Lung (tissue), 12 donors: ENCODE measurements around the gene VSIG2. TPM values are rescaled to one million over a fixed set of nuclear protein-coding genes. Genes with fewer than 3 reads are reported as not detected.

Experiments used
- ATAC-seq: fragments of 200-7000 bp; cut with Tn5 transposase; one replicate; pipeline ENCODE4 v1.9.1; 2020; ENCODE audit warnings: moderate number of reproducible peaks; ENCODE audit not compliant: insufficient read depth, low FRiP score
- DNase-seq, 3 donors: peaks; one replicate each; pipeline ENCODE4 v3.0.0-alpha.2; 2013 to 2017
- H3K27ac ChIP-seq, 2 donors: one replicate each; pipeline ENCODE4 v1.5.1; 2013; ENCODE audit warnings: mild to moderate bottlenecking in 2 of 2, moderate library complexity in 2 of 2, control low read depth in 1 of 2, inconsistent platforms in 1 of 2, low read depth in 1 of 2, low read length in 1 of 2
- H3K27me3 ChIP-seq, 3 donors: one replicate each; pipeline ENCODE4 v1.5.1; 2013; ENCODE audit warnings: low read length in 2 of 3; ENCODE audit not compliant: control insufficient read depth in 3 of 3, insufficient read depth in 3 of 3
- H3K36me3 ChIP-seq, 4 donors: one replicate each; pipeline ENCODE4 v1.5.1; 2013; ENCODE audit warnings: low read length in 4 of 4, mild to moderate bottlenecking in 1 of 4, moderate library complexity in 1 of 4; ENCODE audit not compliant: control insufficient read depth in 4 of 4, insufficient read depth in 4 of 4
- H3K4me1 ChIP-seq, 5 donors: one replicate each; pipeline ENCODE4 v1.5.1; 2013; ENCODE audit warnings: low read length in 5 of 5, mild to moderate bottlenecking in 2 of 5, moderate library complexity in 1 of 5; ENCODE audit not compliant: control insufficient read depth in 5 of 5, insufficient read depth in 5 of 5
- H3K4me3 ChIP-seq: one replicate; pipeline ENCODE4 v1.5.1; 2013; ENCODE audit warnings: mild to moderate bottlenecking, control low read depth, moderate library complexity
- H3K9ac ChIP-seq, 2 donors: one replicate each; pipeline ENCODE4 v1.5.1; 2013; ENCODE audit warnings: low read length in 2 of 2, control low read depth in 1 of 2; ENCODE audit not compliant: insufficient read depth in 1 of 2
- H3K9me3 ChIP-seq, 4 donors: one replicate each; pipeline ENCODE4 v1.5.1; 2013; ENCODE audit warnings: low read length in 3 of 4, mild to moderate bottlenecking in 1 of 4, moderate library complexity in 1 of 4; ENCODE audit not compliant: control insufficient read depth in 4 of 4, insufficient read depth in 3 of 4
- WGBS, 2 donors: extraction: QIAGEN DNeasy Blood & Tissue Kit; methylation state at CpG; one replicate each; pipeline ENCODE4 v1.1.7; 2013; 5-methylcytosine and 5-hydroxymethylcytosine counted together
- polyA plus RNA-seq, 2 donors: library from polyadenylated mRNA; stranded (reverse); fragments of 200-250 nt; gene quantifications; one replicate each; pipeline ENCODE4 v1.2.1, GENCODE V29; 2013
- total RNA-seq, 2 donors: library from RNA; depleted of rRNA in 1 of 2; stranded (reverse); fragments of >200 nt in 1 of 2; gene quantifications; one replicate each; pipeline ENCODE4 v1.2.1, GENCODE V29; 2014 to 2021
- TF ChIP-seq, protein P1 (sequence below): IDR thresholded peaks from 2 replicates; pipeline ENCODE4 v1.5.1; 2012; ENCODE audit warnings: mild to moderate bottlenecking; ENCODE audit errors: control extremely low read depth, extremely low read depth
- donor health status: control.
- donor health status: control.
- donor health status: Bipolar disorder and iron deficiency.
- donor health status: healthy.
- donor health status: DM: yes; HTN: yes; CAD: no.

The VSIG2 gene
- total and polyA plus RNA-seq, 4 donors = 20.2 to 39.8 (median 25.6) TPM

DNA sequence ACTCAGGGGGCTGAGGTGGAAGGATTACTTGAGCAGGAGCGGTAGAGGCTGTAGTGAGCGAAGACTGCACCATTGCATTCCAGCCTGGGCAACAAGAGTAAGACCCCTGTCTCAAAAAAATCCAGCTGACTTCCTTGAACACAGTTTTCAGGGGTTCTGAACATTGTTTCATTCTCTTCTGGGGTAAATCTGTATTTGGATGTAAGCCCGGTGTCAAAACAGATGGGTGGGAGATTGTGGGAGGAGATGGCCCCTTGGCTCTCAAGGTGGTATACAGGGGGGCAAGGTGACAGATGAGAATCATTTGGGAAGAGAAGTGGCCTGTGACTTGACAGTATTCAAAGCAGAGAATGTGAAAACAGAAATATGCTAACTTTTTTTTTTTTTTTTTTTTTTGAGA, 5.3 kb upstream of the VSIG2 start:
- H3K27me3 ChIP-seq = peaks cover 0 to 63% (median 61%) of the 10 kb centered on the region in 3 donors
- DNase-seq = no peak
- H3K27ac ChIP-seq = no peak overlapping the region
- H3K9me3 ChIP-seq = peaks cover 0 to 2% (median 0%) of the 10 kb centered on the region in 4 donors
- no peak for ATAC-seq
- 81 to 82% methylated on average over 3 of the region's 3 CpGs for WGBS, 2 donors
- H3K4me3 ChIP-seq = no peak overlapping the region
- peaks cover 0 to 11% (median 0%) of the 10 kb centered on the region in 4 donors for H3K36me3 ChIP-seq
- H3K4me1 ChIP-seq = peaks cover 0 to 43% (median 25%) of the 10 kb centered on the region in 5 donors
- no peak overlapping the region for H3K9ac ChIP-seq
- TF ChIP-seq, protein P1, sequence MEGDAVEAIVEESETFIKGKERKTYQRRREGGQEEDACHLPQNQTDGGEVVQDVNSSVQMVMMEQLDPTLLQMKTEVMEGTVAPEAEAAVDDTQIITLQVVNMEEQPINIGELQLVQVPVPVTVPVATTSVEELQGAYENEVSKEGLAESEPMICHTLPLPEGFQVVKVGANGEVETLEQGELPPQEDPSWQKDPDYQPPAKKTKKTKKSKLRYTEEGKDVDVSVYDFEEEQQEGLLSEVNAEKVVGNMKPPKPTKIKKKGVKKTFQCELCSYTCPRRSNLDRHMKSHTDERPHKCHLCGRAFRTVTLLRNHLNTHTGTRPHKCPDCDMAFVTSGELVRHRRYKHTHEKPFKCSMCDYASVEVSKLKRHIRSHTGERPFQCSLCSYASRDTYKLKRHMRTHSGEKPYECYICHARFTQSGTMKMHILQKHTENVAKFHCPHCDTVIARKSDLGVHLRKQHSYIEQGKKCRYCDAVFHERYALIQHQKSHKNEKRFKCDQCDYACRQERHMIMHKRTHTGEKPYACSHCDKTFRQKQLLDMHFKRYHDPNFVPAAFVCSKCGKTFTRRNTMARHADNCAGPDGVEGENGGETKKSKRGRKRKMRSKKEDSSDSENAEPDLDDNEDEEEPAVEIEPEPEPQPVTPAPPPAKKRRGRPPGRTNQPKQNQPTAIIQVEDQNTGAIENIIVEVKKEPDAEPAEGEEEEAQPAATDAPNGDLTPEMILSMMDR = no peak

DNA sequence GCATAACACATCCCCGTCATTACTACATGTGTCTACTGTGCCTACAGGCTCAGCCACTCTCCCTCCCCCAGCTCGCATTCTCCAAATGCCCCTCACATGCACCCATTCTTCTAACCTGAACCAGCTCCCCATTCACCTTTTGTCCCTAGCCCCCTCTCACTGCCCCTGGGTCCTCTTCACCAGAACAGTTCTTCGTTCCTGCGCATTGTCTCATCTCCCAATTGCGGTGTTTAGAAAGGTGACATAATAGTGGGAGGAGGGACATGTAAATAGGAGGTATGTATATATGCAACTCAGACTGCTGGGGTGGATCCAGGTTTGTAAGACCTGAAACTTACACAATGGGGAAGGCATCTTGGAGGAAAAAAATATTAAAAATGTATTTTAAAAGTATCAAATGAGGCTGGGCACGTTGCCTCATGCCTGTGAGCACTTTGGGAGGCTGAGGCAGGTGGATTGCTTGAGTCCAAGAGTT, 4.7 kb upstream of the VSIG2 start:
- no peak overlapping the region for H3K9ac ChIP-seq
- TF ChIP-seq, protein P1 = no peak
- H3K4me3 ChIP-seq = no peak overlapping the region
- 77 to 78% methylated on average over 6 of the region's 6 CpGs for WGBS, 2 donors
- DNase-seq = no peak
- peaks cover 0 to 11% (median 0%) of the 10 kb centered on the region in 4 donors for H3K36me3 ChIP-seq
- H3K27ac ChIP-seq = no peak overlapping the region
- peaks cover 0 to 2% (median 0%) of the 10 kb centered on the region in 4 donors for H3K9me3 ChIP-seq
- no peak for ATAC-seq
- H3K4me1 ChIP-seq = peaks cover 0 to 46% (median 25%) of the 10 kb centered on the region in 5 donors
- peaks cover 0 to 62% (median 60%) of the 10 kb centered on the region in 3 donors for H3K27me3 ChIP-seq

DNA sequence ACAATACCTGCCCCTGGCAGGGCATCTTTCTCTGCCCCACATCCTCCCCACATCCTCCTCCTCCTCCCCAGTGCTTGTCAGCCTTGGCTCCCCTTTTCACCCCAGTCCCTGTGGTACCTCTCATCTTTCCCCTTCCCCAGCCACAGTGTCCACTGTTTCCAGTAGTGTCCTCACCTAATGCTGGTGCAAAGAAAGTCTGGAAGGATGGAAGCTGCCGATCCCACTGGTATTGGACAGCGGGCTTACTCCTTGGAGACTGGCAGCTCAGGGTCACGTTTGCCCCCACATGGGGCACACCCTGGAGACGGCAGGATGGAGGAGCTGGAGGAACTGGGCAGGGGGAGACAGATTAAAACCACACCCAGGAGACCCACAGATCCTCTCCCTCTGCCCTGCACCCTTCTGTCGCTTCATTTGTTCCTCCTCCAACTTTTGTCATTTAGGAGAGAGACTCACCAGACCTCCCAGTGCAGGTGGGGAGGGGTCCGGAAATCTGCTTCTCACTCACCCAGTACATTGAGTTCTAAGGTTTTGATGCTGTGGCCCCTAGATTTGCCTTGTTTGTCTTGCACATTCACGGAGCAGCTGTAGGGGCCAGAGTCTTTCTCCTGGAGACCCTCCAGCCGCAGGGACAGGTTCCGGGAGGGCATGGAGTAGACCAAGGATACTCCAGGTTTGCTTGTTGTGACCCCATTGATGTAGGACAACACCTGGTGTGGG, 4.1 kb upstream of the VSIG2 start:
- WGBS, 2 donors = 67 to 81% methylated on average over 9 of the region's 9 CpGs

More for the DNA sequence above, 4.1 kb upstream of the VSIG2 start:
- peaks cover 0 to 2% (median 0%) of the 10 kb centered on the region in 4 donors for H3K9me3 ChIP-seq
- peaks cover 0 to 60% (median 58%) of the 10 kb centered on the region in 3 donors for H3K27me3 ChIP-seq
- H3K36me3 ChIP-seq = peaks cover 0 to 11% (median 0%) of the 10 kb centered on the region in 4 donors
- H3K27ac ChIP-seq = no peak overlapping the region
- TF ChIP-seq, protein P1 = no peak
- ATAC-seq (no peak), DNase-seq (no peak)
- H3K4me3 ChIP-seq = no peak overlapping the region
- no peak overlapping the region for H3K9ac ChIP-seq
- peaks cover 0 to 46% (median 25%) of the 10 kb centered on the region in 5 donors for H3K4me1 ChIP-seq
